ENCODE data around the gene KRTAP25-1. TPM values are rescaled to one million over a fixed set of nuclear protein-coding genes. Genes with fewer than 3 reads are reported as not detected.

Gene KRTAP25-1
- total RNA-seq, 1 donor from 2014 or later: not detected

- H3K27ac ChIP-seq: no peak overlapping the region
- intact Hi-C loops (cut with DNase I): no loop called here
- H3K9me3 ChIP-seq: no peaks in the 10 kb centered on the region
- no peak overlapping the region for H3K4me3 ChIP-seq
- no peak for DNase-seq (ENCODE audit: low spot score in 2 of 2)
- no peaks in the 10 kb centered on the region for H3K36me3 ChIP-seq
- no peak for TF ChIP-seq CTCF (IDR thresholded peaks at IDR 0.05)
- H3K27me3 ChIP-seq: no peaks in the 10 kb centered on the region
- H3K4me1 ChIP-seq: no peaks in the 10 kb centered on the region
These were observed 26.4 kb upstream of the KRTAP25-1 start for GRCh38 chr21:30315701-30316100.

DNA sequence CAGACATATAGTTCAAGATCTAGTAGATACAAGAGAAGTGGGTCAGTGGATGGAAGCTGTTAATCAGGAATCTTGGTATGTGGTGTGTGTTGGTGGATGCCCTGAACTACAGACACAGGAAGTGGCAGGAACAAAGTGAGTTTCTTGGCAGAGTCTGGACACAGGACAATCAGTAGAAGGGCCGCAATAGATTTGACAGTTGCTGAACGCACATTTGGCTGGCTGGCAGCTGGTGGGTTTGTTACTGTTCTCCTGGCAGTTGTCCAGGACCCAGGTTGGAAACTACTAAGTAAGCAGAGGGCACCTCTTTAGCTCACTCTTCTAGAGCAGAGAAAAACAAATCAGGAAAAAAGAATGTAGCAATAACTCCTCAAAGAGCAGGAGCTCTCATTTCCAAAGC lies 17.6 kb upstream of the KRTAP25-1 start:
- intact Hi-C loops (cut with DNase I): no loop called here
- Histone ChIP-seq H3K4me1 (no peaks in the 10 kb centered on the region), H3K36me3 (no peaks in the 10 kb centered on the region), H3K27ac (no peak overlapping the region), H3K9me3 (no peaks in the 10 kb centered on the region), H3K27me3 (no peaks in the 10 kb centered on the region), H3K4me3 (no peak overlapping the region)
- TF ChIP-seq CTCF (IDR thresholded peaks at IDR 0.05): no peak
- no peak for DNase-seq (ENCODE audit: low spot score in 2 of 2)

DNA sequence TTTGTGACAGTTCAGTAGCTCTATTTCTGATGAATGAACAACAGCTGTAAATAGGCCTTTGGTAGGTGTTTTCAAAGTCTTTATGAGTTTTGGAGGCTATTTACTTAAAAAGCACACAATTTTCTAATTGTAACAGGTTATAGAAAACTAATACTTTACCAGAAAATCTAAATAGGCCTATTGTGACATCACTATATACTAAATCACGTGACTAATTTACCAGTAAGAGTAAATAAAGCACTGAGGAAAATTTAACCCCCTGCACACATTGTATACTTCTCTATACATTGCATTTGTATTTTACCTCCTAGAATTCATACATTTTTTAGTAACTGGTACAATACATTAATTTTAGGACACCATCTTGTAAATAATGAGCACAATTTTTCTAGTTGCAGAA lies 15.8 kb upstream of the KRTAP25-1 start:
- no peak for DNase-seq (ENCODE audit: low spot score in 2 of 2)
- Histone ChIP-seq H3K4me1 (no peaks in the 10 kb centered on the region), H3K27me3 (no peaks in the 10 kb centered on the region), H3K9me3 (no peaks in the 10 kb centered on the region), H3K36me3 (no peaks in the 10 kb centered on the region), H3K4me3 (no peak overlapping the region), H3K27ac (no peak overlapping the region)
- TF ChIP-seq CTCF (IDR thresholded peaks at IDR 0.05): no peak
- intact Hi-C loops (cut with DNase I): no loop called here

DNA sequence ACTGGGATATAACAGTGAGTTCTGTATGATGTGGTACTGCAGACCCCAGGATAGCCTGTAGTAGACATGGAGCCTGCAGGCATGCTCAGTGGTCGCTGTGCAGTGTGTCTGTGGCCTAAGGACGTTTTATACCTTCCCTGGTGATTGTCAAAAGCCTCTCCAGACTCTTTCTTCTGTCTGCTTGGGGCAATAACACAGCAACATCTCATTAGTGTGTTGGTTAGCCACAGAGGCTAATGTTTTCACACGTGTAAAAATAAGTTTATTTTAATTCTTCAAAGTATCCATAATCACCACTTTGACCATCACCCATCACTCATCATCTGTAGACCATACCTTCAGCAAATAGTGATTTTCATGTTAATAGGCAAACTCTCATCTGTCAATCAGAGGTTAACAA lies 6.5 kb downstream of the KRTAP25-1 start, which contains the start of gene KRTAP24-1:
KRTAP24-1 (minus strand) TSS at position 101 of the 400 bp plus-strand sequence; CDS start at position 83, 18 bp downstream.
- TF ChIP-seq CTCF (IDR thresholded peaks at IDR 0.05): no peak
- H3K4me3 ChIP-seq: no peak within 1 kb of the TSS
- no peaks in the 10 kb centered on the region for H3K27me3 ChIP-seq
- H3K27ac ChIP-seq: no peak within 1 kb of the TSS
- DNase-seq (ENCODE audit: low spot score in 2 of 2): no peak
- intact Hi-C loops (cut with DNase I): no loop called here
- no peaks in the 10 kb centered on the region for H3K36me3 ChIP-seq
- H3K9me3 ChIP-seq: no peaks in the 10 kb centered on the region
- H3K4me1 ChIP-seq: no peaks in the 10 kb centered on the region

- Histone ChIP-seq H3K36me3 (no peaks in the 10 kb centered on the region), H3K4me3 (no peak overlapping the region), H3K27ac (peak overlapping the region in 1 of 2 donors; percentile 30), H3K4me1 (peaks cover 0 to 3% of the 10 kb centered on the region in 2 donors), H3K27me3 (no peaks in the 10 kb centered on the region), H3K9me3 (no peaks in the 10 kb centered on the region)
- no peak for DNase-seq (ENCODE audit: low spot score in 2 of 2)
- intact Hi-C loops (cut with DNase I): no loop called here
- TF ChIP-seq CTCF (IDR thresholded peaks at IDR 0.05): no peak
These were observed 17.7 kb downstream of the KRTAP25-1 start for GRCh38 chr21:30271611-30272010.

GRCh38 chr21:30271156-30271555 lies 18.2 kb downstream of the KRTAP25-1 start:
- TF ChIP-seq CTCF (IDR thresholded peaks at IDR 0.05): no peak
- intact Hi-C loops (cut with DNase I): no loop called here
- peaks cover 0 to 3% of the 10 kb centered on the region in 2 donors for H3K4me1 ChIP-seq

More at GRCh38 chr21:30271156-30271555, 18.2 kb downstream of the KRTAP25-1 start:
- H3K27me3 ChIP-seq: no peaks in the 10 kb centered on the region
- H3K9me3 ChIP-seq: no peaks in the 10 kb centered on the region
- H3K27ac ChIP-seq: no peak overlapping the region
- no peaks in the 10 kb centered on the region for H3K36me3 ChIP-seq
- DNase-seq (ENCODE audit: low spot score in 2 of 2): no peak
- H3K4me3 ChIP-seq: no peak overlapping the region

Data from ascending aorta (tissue), 2 donors.